NCI-H146 treated with DMSO at 0.1 percent for 48 hours (cell line): ENCODE measurements around the gene SLC27A5.
"Not testable (repeated sequence)": the region's sequence is repeated elsewhere in the genome, so short reads cannot be mapped to it uniquely, and the experiment has no call there.

ENCODE experiments used
- DNase-seq: peaks from one replicate; lab custom pipeline; 2025; ENCODE audit not compliant: unreplicated experiment; lab: John Stamatoyannopoulos, UW

Gene SLC27A5

GRCh38 chr19:58529405-58529804 lies 17.6 kb upstream of the SLC27A5 start:
- no peak for DNase-seq

- no peak for DNase-seq
These were observed 10.9 kb upstream of the SLC27A5 start for GRCh38 chr19:58522709-58523108.

- DNase-seq: no peak
These were observed 9.9 kb upstream of the SLC27A5 start for GRCh38 chr19:58521651-58522050.

GRCh38 chr19:58520257-58520599 lies 8.4 kb upstream of the SLC27A5 start:
- no peak for DNase-seq

GRCh38 chr19:58519355-58520256 lies 7.8 kb upstream of the SLC27A5 start, which contains the start of gene ZBTB45:
Gene ZBTB45 (minus strand): TSS chr19:58519810. CDS start chr19:58517673, 2,137 bp downstream.
- DNase-seq: peak; percentile 98

- DNase-seq: peak; percentile 77
These were observed 7.2 kb upstream of the SLC27A5 start for GRCh38 chr19:58519087-58519354.

GRCh38 chr19:58518256-58519086 lies 6.7 kb upstream of the SLC27A5 start:
- DNase-seq: no peak

GRCh38 chr19:58516964-58517833 lies 5.4 kb upstream of the SLC27A5 start:
- DNase-seq: no peak

GRCh38 chr19:58516246-58516836 lies 4.5 kb upstream of the SLC27A5 start:
- DNase-seq: no peak

GRCh38 chr19:58515259-58515658 lies 3.5 kb upstream of the SLC27A5 start:
- DNase-seq: no peak

- DNase-seq: no peak
These were observed 2.8 kb upstream of the SLC27A5 start for GRCh38 chr19:58514564-58515022.

GRCh38 chr19:58513694-58514563 lies 2.1 kb upstream of the SLC27A5 start:
- DNase-seq: peak; percentile 58

- no peak for DNase-seq
These were observed 1.5 kb upstream of the SLC27A5 start for GRCh38 chr19:58513213-58513693.

- DNase-seq: no peak
These were observed 1.5 kb downstream of the SLC27A5 start for GRCh38 chr19:58510084-58510862.

GRCh38 chr19:58509731-58510083 lies 2.1 kb downstream of the SLC27A5 start:
- no peak for DNase-seq

- DNase-seq: not testable (repeated sequence)
These were observed 4.1 kb downstream of the SLC27A5 start for GRCh38 chr19:58507602-58508223.

GRCh38 chr19:58500242-58500641 lies 11.6 kb downstream of the SLC27A5 start:
- no peak for DNase-seq
